MM.1S (cell line): ENCODE data around the gene RAB6B.

Experiments used
- DNase-seq: peaks from one replicate; pipeline ENCODE4 v3.0.0-alpha.2; 2015
- H2AFZ ChIP-seq: fragments of 300-600 bp; sonication (generic); 2 replicates; pipeline ENCODE4 v1.6.0; 2016; ENCODE audit warnings: antibody characterized with exemption, low read length
- H3F3A ChIP-seq: fragments of 300-600 bp; sonication (generic); 2 replicates; pipeline ENCODE4 v1.6.1; 2016; ENCODE audit warnings: mild to moderate bottlenecking, antibody characterized with exemption, low read length, moderate library complexity, mixed read lengths; ENCODE audit not compliant: insufficient read depth
- H3K27ac ChIP-seq: fragments of 300-600 bp; sonication (generic); 2 replicates; pipeline ENCODE4 v1.5.1; 2016; ENCODE audit warnings: mild to moderate bottlenecking, low read length
- H3K27me3 ChIP-seq: fragments of 300-600 bp; sonication (generic); replicated peaks from 2 replicates; pipeline ENCODE4 v1.6.0; 2016; ENCODE audit warnings: low read length; ENCODE audit not compliant: insufficient read depth
- H3K36me3 ChIP-seq: fragments of 300-600 bp; sonication (generic); replicated peaks from 2 replicates; pipeline ENCODE4 v1.6.1; 2016; ENCODE audit warnings: mild to moderate bottlenecking, low read length, mixed read lengths; ENCODE audit not compliant: insufficient read depth
- H3K4me1 ChIP-seq: fragments of 300-600 bp; sonication (generic); 2 replicates; pipeline ENCODE4 v1.6.1; 2016; ENCODE audit warnings: low read length, mixed read lengths
- H3K4me2 ChIP-seq: fragments of 300-600 bp; sonication (generic); 2 replicates; pipeline ENCODE4 v1.6.0; 2016; ENCODE audit warnings: low read depth, low read length
- H3K4me3 ChIP-seq: fragments of 300-600 bp; sonication (generic); 2 replicates; pipeline ENCODE4 v1.5.1; 2016; ENCODE audit warnings: low read length, mixed read lengths
- H3K79me2 ChIP-seq: fragments of 300-600 bp; sonication (generic); 2 replicates; pipeline ENCODE4 v1.6.1; 2016; ENCODE audit warnings: mixed run types, low read length, mixed read lengths
- H3K9ac ChIP-seq: fragments of 300-600 bp; sonication (generic); 2 replicates; pipeline ENCODE4 v1.6.1; 2016; ENCODE audit warnings: low read length, mixed read lengths
- H3K9me2 ChIP-seq: fragments of 300-600 bp; sonication (generic); replicated peaks from 2 replicates; pipeline ENCODE4 v1.6.1; 2016; ENCODE audit warnings: mild to moderate bottlenecking, low read length, mixed read lengths; ENCODE audit not compliant: insufficient read depth
- H3K9me3 ChIP-seq: fragments of 300-600 bp; sonication (generic); replicated peaks from 2 replicates; pipeline ENCODE4 v1.6.1; 2016; ENCODE audit warnings: mild to moderate bottlenecking, low read length, mixed read lengths; ENCODE audit not compliant: insufficient read depth
- H4K20me1 ChIP-seq: fragments of 300-600 bp; sonication (generic); 2 replicates; pipeline ENCODE4 v1.6.1; 2016; ENCODE audit warnings: mild to moderate bottlenecking, low read length, moderate library complexity, mixed read lengths; ENCODE audit not compliant: insufficient read depth
- EZH2 ChIP-seq: fragments of 300-600 bp; sonication (generic); optimal IDR thresholded peaks from 2 replicates; pipeline ENCODE3; 2017; ENCODE audit warnings: low read depth, mild to moderate bottlenecking, antibody characterized with exemption, low read length, mixed read lengths
- EZH2phosphoT487 ChIP-seq: fragments of 300-600 bp; sonication (generic); IDR thresholded peaks from 2 replicates; pipeline ENCODE4 v1.6.1; 2018; ENCODE audit warnings: antibody characterized with exemption, low read length
- TF ChIP-seq, protein P1 (sequence below): fragments of 300-600 bp; sonication (generic); IDR thresholded peaks from 2 replicates; pipeline ENCODE4 v1.5.1; 2016; ENCODE audit warnings: antibody characterized with exemption, low read length, mixed read lengths

The RAB6B gene

DNA sequence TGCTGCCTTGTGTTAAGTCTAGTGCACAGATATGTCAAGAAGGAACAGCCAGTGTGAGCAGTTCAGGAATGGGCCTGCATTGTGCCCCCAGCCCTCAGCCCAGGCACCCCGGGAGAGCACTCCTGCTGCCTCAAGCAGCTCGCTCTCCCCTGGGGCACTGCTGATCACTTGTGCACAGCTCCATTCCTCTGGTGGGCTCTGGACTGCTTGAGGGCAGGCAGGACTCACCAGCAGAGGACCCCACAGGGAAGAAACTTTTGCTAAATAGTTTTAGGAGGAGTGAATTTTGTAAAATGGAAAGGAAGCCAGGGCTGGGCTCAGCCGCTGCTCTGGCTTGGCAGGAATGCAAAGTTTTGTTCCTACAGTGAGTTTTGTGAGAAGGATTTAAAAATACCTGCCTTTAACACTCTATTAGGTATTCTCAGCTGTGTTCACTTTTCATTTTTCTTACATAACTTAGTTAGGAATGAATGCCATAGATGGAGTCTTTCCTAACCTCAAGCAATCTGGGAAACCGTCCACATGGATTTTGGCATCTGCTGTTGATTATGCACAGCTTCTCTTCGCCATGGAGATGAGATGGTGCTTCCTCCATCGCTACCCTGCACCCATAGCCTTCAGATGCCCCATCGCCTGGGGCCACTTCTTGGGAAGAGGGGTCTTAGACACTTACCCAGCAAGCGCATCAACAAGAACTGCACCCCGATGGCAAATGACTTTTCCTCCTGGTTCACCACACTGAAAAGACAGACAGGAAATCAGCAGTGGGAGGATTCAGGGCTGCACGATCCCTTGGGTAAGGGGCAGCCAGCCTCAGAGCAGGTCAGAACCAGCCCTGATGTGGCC is 42.3 kb upstream of the RAB6B start:
- Histone ChIP-seq H3K4me1 (no peaks in the 10 kb centered on the region), H3K9ac (no peak overlapping the region), H3K4me2 (no peak overlapping the region), H3F3A (no peaks in the 10 kb centered on the region), H3K79me2 (no peaks in the 10 kb centered on the region), H3K27ac (no peak overlapping the region), H3K9me3 (no peaks in the 10 kb centered on the region), H4K20me1 (no peaks in the 10 kb centered on the region), H3K27me3 (no peaks in the 10 kb centered on the region), H3K36me3 (no peaks in the 10 kb centered on the region), H2AFZ (no peak overlapping the region), H3K9me2 (no peaks in the 10 kb centered on the region), H3K4me3 (no peak overlapping the region)
- no peak for DNase-seq
- TF ChIP-seq, protein P1, sequence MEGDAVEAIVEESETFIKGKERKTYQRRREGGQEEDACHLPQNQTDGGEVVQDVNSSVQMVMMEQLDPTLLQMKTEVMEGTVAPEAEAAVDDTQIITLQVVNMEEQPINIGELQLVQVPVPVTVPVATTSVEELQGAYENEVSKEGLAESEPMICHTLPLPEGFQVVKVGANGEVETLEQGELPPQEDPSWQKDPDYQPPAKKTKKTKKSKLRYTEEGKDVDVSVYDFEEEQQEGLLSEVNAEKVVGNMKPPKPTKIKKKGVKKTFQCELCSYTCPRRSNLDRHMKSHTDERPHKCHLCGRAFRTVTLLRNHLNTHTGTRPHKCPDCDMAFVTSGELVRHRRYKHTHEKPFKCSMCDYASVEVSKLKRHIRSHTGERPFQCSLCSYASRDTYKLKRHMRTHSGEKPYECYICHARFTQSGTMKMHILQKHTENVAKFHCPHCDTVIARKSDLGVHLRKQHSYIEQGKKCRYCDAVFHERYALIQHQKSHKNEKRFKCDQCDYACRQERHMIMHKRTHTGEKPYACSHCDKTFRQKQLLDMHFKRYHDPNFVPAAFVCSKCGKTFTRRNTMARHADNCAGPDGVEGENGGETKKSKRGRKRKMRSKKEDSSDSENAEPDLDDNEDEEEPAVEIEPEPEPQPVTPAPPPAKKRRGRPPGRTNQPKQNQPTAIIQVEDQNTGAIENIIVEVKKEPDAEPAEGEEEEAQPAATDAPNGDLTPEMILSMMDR: no peak
- TF ChIP-seq EZH2 (no peak), EZH2phosphoT487 (no peak)

DNA sequence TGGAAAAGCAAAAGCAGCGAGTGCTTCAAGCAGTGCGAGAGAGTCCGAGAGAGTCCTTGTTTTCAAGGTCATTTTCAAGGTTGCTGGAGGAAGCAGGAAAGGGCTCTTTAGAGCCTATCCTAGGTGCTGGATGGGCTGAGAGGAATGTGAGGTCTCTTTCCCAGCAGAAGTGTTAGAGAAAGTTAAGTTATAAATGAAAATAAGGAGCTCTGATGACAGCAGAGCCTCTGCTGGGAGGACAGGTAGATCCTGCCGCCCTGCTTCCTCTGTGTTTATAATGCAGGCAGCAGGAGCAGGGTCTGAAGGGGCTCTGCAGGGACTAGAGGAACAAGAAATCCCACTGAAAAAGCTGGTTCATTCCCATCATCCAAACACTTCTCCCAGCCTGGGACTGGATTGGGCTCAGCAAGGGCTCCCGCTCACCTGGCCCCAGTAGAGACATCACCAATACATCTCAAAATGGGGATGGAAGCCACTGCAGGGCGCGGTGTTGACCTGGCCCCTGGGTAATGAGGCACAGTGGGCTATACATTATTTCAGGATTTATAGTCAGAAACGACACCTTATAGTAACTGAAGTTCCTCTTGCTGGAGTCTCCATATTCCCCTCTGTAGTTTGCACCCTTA is 41.5 kb upstream of the RAB6B start:
- no peak for TF ChIP-seq EZH2
- TF ChIP-seq, protein P1: no peak
- no peak for TF ChIP-seq EZH2phosphoT487
- H3F3A ChIP-seq: no peaks in the 10 kb centered on the region
- DNase-seq: no peak
- no peak overlapping the region for H2AFZ ChIP-seq
- no peaks in the 10 kb centered on the region for H3K9me2 ChIP-seq
- no peaks in the 10 kb centered on the region for H3K9me3 ChIP-seq
- no peaks in the 10 kb centered on the region for H3K27me3 ChIP-seq
- no peaks in the 10 kb centered on the region for H3K36me3 ChIP-seq
- no peaks in the 10 kb centered on the region for H3K4me1 ChIP-seq
- no peak overlapping the region for H3K27ac ChIP-seq
- no peaks in the 10 kb centered on the region for H3K79me2 ChIP-seq
- no peak overlapping the region for H3K9ac ChIP-seq
- no peaks in the 10 kb centered on the region for H4K20me1 ChIP-seq
- no peak overlapping the region for H3K4me3 ChIP-seq
- no peak overlapping the region for H3K4me2 ChIP-seq

DNA sequence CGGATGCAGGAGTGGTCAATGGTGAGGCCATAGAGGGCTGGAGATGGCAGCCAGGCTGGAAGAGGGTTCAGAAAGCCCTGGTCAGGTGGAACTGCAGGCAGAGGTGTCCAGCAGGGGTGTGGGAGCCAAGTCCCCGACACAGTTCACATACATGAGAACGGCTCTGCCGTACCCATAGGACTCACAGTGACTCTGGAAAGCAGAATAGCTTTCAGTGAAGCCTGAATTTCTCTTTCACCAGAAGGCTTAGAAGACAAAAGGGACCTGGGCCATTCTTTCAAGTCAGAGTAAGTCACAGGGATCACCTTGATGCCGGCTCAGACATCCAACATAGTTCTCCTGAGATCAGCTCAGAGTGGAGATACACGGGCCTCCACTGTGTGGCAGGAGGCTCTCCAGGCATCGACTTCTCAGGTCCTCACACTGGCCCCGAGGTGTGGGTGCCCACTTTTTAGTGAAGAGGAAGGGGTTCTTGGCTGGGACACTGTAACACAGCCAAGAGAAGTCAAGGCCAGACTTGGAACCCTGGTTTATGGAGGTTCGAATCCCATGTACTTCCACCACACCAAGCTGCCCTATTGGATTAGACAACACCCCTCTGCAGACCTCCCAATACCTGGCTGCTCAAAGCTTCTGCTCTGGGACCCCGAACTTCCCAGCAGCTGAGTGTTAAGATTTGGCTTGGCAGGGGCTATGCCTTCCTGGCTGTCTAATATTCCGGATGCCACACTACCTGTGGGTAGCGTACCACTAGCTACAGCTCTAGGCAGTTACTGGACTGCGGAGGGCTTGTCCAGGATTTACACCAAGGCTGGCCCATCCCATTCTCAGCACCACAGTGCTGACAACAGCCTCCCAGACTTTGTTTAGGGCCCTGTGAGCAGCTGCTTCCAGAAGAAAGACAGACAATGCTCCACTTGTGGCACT is 40.4 kb upstream of the RAB6B start:
- H3K9me3 ChIP-seq: no peaks in the 10 kb centered on the region
- H3K79me2 ChIP-seq: no peaks in the 10 kb centered on the region
- H4K20me1 ChIP-seq: no peaks in the 10 kb centered on the region

More for the DNA sequence above, 40.4 kb upstream of the RAB6B start:
- Histone ChIP-seq H3K27ac (no peak overlapping the region), H3K27me3 (no peaks in the 10 kb centered on the region), H3F3A (no peaks in the 10 kb centered on the region), H3K4me2 (no peak overlapping the region), H3K4me3 (no peak overlapping the region), H3K36me3 (no peaks in the 10 kb centered on the region), H3K9ac (no peak overlapping the region), H2AFZ (no peak overlapping the region), H3K4me1 (no peaks in the 10 kb centered on the region), H3K9me2 (no peaks in the 10 kb centered on the region)
- no peak for DNase-seq
- TF ChIP-seq, protein P1: no peak
- no peak for TF ChIP-seq EZH2
- TF ChIP-seq EZH2phosphoT487: no peak
